Body of pancreas (tissue), 4 donors: ENCODE results near the gene SPANXN4. TPM values are rescaled to one million over a fixed set of nuclear protein-coding genes. Genes with fewer than 3 reads are reported as not detected.

Experiments used
- ATAC-seq: fragments of 150-250 bp; one replicate; pipeline ENCODE4 v1.9.1; 2016
- DNase-seq, 4 donors: peaks; one replicate each; pipeline ENCODE4 v3.0.0-alpha.2; 2019
- H3K27ac ChIP-seq, 4 donors: fragments of 200-600 bp; sonication (generic); 1 replicate in 3 of 4; 2 replicates in 1 of 4; pipeline versions ENCODE4 v1.5.1 to v1.6.1; 2016 to 2019; ENCODE audit warnings: mild to moderate bottlenecking in 1 of 4, mixed read lengths in 1 of 4, moderate library complexity in 1 of 4
- H3K27me3 ChIP-seq, 2 donors: fragments of 200-600 bp; sonication (generic); one replicate each; pipeline ENCODE4 v1.6.0; 2016; ENCODE audit warnings: mild to moderate bottlenecking in 1 of 2
- H3K36me3 ChIP-seq, 2 donors: fragments of 200-600 bp; sonication (generic); replicated peaks in 1 of 2; 2 replicates each; pipeline ENCODE4 v1.5.1; 2016; ENCODE audit warnings: low read depth in 2 of 2; ENCODE audit not compliant: insufficient read depth in 1 of 2
- H3K4me1 ChIP-seq: fragments of 200-600 bp; sonication (generic); one replicate; pipeline ENCODE4 v1.6.0; 2016
- H3K4me3 ChIP-seq, 2 donors: fragments of 200-600 bp; sonication (generic); 1 replicate in 1 of 2; 2 replicates in 1 of 2; pipeline ENCODE4 v1.5.1; 2016 to 2019
- H3K9me3 ChIP-seq, 3 donors: fragments of 200-600 bp; sonication (generic); 1 replicate in 2 of 3; 2 replicates in 1 of 3; pipeline ENCODE4 v1.5.1; 2016
- CTCF ChIP-seq, 7 experiments: fragments of 450-650 bp in 4 of 7; fragments of 200-600 bp in 3 of 7; sonication (generic) in 3 of 7; IDR thresholded peaks; one replicate each; pipeline ENCODE4 v1.5.1; 2016 to 2019; ENCODE audit warnings: antibody characterized with exemption in 7 of 7
- POLR2A ChIP-seq, 3 donors: fragments of 450-650 bp; IDR thresholded peaks; one replicate each; pipeline ENCODE4 v1.6.1; 2016; ENCODE audit warnings: antibody characterized with exemption in 3 of 3, mild to moderate bottlenecking in 2 of 3
- WGBS, 2 donors: methylation state at CpG; one replicate each; pipeline ENCODE4 v1.1.5; 2017; 5-methylcytosine and 5-hydroxymethylcytosine counted together
- intact Hi-C: fragments of 100-400 bp; cut with DNase I; formaldehyde crosslinking; loops from one replicate; pipeline ENCODE4 v1.15.1; 2023
- total RNA-seq, 2 donors: library from RNA; depleted of rRNA; stranded (reverse); fragments of >200 nt; gene quantifications; one replicate each; pipeline ENCODE4 v1.1.0, GENCODE V29; 2016

SPANXN4 gene
- not detected for total RNA-seq

GRCh38 chrX:143025628-143026027 lies at the start of gene SPANXN4:
Gene SPANXN4, plus strand, starts transcription at chrX:143025928. Its CDS starts 87 bp downstream, at chrX:143026015.
- no peaks in the 10 kb centered on the region for H3K36me3 ChIP-seq
- TF ChIP-seq CTCF (IDR thresholded peaks at IDR 0.05) (no peak), POLR2A (IDR thresholded peaks at IDR 0.05) (no peak)
- no peak within 1 kb of the TSS for H3K4me3 ChIP-seq
- 90 to 100% methylated on average over 1 to 2 of the region's 2 CpGs for WGBS, 2 donors
- no peak for DNase-seq
- H3K9me3 ChIP-seq = no peaks in the 10 kb centered on the region
- no peak within 1 kb of the TSS for H3K27ac ChIP-seq
- no peaks in the 10 kb centered on the region for H3K27me3 ChIP-seq
- no peak for ATAC-seq
- intact Hi-C loops = no loop called here
- H3K4me1 ChIP-seq = no peaks in the 10 kb centered on the region

GRCh38 chrX:142977128-142977914 lies 48.4 kb upstream of the SPANXN4 start:
- no peaks in the 10 kb centered on the region for H3K36me3 ChIP-seq
- H3K27me3 ChIP-seq = no peaks in the 10 kb centered on the region
- intact Hi-C loops = no loop called here
- H3K4me3 ChIP-seq = no peak overlapping the region
- ATAC-seq (no peak), DNase-seq (no peak)
- no peaks in the 10 kb centered on the region for H3K4me1 ChIP-seq
- no peak overlapping the region for H3K27ac ChIP-seq
- TF ChIP-seq CTCF (IDR thresholded peaks at IDR 0.05) = no peak
- TF ChIP-seq POLR2A (IDR thresholded peaks at IDR 0.05) = no peak
- H3K9me3 ChIP-seq = no peaks in the 10 kb centered on the region
- 61 to 71% methylated on average over 6 of the region's 6 CpGs for WGBS, 2 donors

GRCh38 chrX:142978130-142978684 lies 47.5 kb upstream of the SPANXN4 start:
- DNase-seq (no peak), ATAC-seq (no peak)
- Histone ChIP-seq H3K27ac (no peak overlapping the region), H3K9me3 (no peaks in the 10 kb centered on the region), H3K4me3 (no peak overlapping the region), H3K36me3 (no peaks in the 10 kb centered on the region), H3K4me1 (no peaks in the 10 kb centered on the region), H3K27me3 (no peaks in the 10 kb centered on the region)
- 33 to 43% methylated on average over 4 of the region's 4 CpGs for WGBS, 2 donors
- intact Hi-C loops = no loop called here
- TF ChIP-seq POLR2A (IDR thresholded peaks at IDR 0.05) (no peak), CTCF (IDR thresholded peaks at IDR 0.05) (no peak)

GRCh38 chrX:142982679-142983078 lies 43.0 kb upstream of the SPANXN4 start:
- H3K9me3 ChIP-seq = no peaks in the 10 kb centered on the region
- TF ChIP-seq POLR2A (IDR thresholded peaks at IDR 0.05) = no peak
- TF ChIP-seq CTCF (IDR thresholded peaks at IDR 0.05) = no peak
- H3K27me3 ChIP-seq = no peaks in the 10 kb centered on the region
- H3K4me3 ChIP-seq = no peak overlapping the region
- H3K4me1 ChIP-seq = no peaks in the 10 kb centered on the region
- H3K36me3 ChIP-seq = no peaks in the 10 kb centered on the region
- WGBS, 2 donors = 30% methylated on average over 2 of the region's 2 CpGs
- intact Hi-C loops = no loop called here
- ATAC-seq (no peak), DNase-seq (no peak)
- no peak overlapping the region for H3K27ac ChIP-seq

- intact Hi-C loops = no loop called here
- Histone ChIP-seq H3K4me1 (no peaks in the 10 kb centered on the region), H3K27ac (no peak overlapping the region), H3K9me3 (no peaks in the 10 kb centered on the region), H3K27me3 (no peaks in the 10 kb centered on the region), H3K36me3 (no peaks in the 10 kb centered on the region), H3K4me3 (no peak overlapping the region)
- DNase-seq = no peak
- TF ChIP-seq CTCF (IDR thresholded peaks at IDR 0.05) = no peak
- TF ChIP-seq POLR2A (IDR thresholded peaks at IDR 0.05) = no peak
- WGBS, 2 donors = 19 to 42% methylated on average over 2 of the region's 2 CpGs
- no peak for ATAC-seq
These were observed 30.7 kb upstream of the SPANXN4 start for GRCh38 chrX:142994988-142995387.
